HG02623 (cell line): ENCODE data around the gene FOXO6.
"Not testable (repeated sequence)": the region's sequence is repeated elsewhere in the genome, so short reads cannot be mapped to it uniquely, and the experiment has no call there.

Source experiments
- ATAC-seq: cut with Tn5 transposase; IDR thresholded peaks from one replicate; pipeline ENCODE4 v1.9.1; 2021; ENCODE audit warnings: moderate library complexity; ENCODE audit not compliant: unreplicated experiment

The FOXO6 gene

DNA sequence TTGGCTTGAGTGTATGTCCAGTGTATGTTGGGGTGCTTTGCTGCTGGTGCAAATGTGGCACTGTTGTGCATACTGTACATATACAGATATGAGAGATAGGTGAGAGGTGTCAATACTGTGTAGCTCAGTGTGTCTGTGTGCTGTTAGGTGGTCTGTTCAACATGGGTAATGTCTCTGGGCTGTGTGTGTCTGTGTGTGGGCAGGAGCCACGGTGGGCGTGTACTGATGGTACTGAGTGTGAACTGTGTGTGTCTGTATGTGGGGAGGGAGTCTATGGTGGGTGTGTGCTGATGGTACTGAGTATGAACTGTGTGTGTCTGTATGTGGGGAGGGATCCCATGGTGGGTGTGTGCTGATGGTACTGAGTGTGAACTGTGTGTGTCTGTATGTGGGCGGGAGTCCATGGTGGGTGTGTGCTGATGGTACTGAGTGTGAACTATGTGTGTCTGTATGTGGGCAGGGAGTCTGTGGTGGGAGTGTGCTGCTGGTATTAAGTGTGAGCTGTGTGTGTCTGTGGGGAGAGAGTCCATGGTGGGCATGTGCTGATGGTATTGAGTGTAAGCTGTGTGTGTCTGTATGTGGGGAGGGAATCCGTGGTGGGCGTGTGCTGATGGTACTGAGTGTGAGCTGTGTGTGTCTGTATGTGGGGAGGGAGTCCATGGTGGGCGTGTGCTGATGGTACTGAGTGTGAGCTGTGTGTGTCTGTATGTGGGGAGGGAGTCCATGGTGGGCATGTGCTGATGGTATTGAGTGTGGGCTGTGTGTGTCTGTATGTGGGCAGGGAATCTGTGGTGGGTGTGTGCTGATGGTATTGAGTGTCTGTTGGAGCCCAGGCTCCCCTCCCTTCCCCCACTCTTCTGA is 32.2 kb upstream of the FOXO6 start:
- no peak for ATAC-seq

DNA sequence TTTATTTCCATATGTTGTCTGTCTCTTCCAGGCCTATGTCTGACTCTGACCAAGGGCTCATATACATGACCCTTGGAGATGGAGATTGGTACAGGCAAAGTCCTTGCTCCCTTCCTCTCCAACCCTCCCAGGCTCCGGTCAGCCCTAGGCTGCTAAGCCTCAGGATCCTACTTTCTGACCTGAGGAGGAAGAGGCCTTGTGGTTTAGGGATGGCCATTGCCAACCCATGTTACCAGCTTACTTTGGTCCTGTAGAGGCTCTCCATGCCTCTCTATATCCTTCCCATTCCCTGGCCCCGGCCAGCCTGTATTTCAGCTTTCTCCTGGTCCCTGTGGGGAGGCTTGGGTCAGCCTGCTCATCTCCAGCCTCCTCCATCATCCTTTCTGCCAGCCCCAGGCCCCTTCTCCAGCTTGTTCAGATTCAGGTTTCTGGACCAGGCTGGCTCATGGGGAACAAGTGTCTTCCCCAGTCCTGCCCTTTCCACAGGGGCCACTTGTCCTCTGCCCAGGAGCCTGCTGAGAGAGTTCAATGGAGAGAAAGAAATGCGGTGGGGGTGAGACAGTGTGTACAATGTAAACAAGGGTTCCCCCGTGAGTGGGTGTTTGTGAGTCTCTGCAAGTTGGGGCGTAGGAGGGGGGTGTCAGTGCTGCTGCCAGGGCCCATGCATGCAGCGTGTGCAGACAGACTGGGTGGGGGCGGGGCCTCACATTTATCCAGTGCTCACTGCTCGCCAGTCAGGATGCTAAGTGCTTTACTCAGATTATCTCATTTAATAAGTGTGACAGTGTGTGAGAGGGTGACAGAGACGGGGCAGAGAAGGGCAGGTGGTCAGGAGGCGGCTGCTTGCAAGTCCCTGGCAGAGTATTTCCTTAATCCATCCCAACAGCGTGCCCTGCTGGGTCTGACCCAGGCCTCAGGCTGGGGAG is 31.3 kb upstream of the FOXO6 start:
- no peak for ATAC-seq

DNA sequence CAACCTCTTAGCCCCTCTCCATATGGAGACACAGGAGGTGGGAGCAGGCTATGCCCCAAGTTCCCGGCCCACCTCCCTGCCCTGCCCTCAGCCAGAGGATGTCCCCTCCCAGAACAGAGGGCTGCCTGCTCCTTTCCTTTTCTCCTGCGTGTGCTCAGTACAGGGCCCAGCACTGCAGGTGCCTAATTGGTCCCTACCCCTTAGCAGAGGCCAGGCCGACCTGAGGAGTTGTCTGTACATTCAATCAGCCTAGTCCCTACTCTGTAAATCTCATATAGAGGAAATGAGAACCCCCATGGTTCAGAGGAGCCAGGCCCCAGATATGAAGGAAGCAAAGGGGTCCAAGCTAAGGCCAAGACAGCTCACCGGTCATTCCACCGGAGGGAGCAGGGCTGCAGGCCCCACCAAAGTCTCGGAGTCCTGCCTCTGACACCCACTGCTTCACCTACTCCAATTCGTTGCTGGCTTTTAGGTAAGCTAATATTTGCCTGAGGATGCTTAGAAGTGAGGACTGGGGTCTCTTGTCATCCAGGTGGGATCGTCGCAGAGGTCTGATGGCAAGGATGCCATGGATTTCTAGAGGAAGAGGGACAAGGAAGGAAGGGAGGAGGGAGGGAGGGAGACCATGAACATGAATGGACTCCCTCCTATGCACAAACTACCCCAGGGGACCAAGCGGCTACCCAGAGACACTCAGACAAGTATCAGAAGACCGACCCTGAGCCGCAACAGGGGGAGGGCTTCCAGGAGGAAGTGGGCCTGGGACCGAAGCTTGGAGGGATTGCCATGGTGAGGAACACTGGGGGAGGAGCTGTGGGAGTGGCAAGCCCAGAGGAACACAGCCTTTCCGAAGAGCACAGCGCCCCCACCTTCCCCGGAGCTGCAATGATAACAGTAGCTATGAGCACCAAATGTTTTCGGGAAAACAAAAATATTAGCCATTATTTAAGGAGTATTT is 30.4 kb upstream of the FOXO6 start:
- no peak for ATAC-seq

DNA sequence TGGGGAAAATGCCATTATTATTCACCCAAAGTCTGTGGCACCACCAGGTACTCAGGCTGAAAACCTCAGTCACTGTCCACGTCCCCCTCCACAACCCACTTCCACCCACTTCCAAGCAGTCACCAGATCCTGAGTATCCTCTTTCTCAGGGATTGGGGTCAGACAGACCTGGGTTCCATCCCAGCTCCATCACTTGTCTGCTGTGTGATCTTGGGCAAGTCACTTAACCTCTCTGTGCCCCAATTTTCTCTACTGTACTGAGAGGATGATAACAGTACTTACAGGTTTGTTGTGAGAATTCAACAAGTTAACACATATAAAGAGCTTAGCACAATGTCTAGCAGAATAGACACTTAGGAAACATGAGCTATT is 29.7 kb upstream of the FOXO6 start:
- no peak for ATAC-seq

DNA sequence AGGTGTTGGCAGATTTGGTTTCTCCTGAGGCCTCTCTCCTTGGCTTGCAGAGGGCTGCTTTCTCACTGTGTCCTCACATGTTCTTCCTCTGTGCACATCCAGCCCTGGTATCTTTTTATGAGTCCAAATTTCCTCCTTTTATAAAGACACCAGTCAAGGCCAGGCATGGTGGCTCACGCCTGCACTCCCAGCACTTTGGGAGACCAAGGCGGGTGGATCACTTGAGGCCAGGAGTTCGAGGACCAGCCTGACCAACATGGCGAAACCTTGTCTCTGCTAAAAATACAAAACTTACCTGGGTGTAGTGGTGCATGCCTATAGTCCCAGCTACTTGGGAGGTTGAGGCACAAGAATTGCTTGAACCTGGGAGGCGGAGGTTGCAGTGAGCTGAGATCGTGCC is 29.1 kb upstream of the FOXO6 start:
- not testable (repeated sequence) for ATAC-seq

DNA sequence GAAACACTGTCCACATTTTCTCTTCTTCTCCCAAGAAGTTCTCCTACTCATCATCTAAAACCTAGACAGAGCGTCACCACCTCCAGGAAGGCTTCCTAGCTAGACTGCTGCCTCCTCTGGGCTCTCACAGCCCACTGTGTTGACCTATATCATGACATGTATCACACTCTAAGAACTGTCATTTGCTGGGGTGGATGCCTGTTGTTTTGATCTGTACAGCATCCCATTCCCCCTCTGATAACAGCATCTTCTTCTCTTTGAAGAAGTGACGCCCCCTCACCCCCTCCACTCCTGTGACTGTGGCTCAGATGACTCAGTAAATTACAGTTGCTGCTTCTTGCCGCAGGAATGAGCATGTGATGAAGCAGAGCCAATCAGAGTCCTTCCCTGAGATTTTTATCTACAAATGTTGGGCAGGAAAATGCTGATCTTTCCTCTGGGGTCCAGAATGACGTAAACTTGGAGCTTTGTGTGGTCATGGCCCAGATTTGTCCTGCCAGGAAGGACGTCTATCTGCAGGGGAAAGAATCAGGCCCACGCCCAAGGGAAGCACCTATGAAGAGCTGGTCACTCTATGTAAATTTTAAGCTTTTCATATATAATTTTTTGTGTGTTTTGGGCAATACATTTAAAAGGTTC is 28.0 kb upstream of the FOXO6 start:
- ATAC-seq = no peak

DNA sequence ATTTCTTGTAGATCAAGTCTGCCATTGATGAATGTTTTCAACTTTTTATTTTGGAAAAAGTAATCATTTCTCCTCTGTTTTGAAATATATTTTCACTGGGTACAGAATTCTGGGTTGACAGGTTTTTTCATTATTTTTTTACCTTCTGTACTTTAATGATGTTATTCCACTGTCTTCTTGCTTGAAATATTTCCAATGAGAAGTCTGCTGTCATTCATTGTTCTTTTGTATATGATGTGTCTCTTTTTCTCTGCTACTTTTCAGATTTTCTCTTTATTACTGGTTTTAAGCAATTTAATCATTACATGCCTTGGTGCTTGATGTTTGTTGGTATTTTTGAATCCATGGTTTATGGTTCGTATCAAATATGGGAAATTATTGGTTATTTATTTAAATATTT is 22.4 kb upstream of the FOXO6 start:
- ATAC-seq = no peak

DNA sequence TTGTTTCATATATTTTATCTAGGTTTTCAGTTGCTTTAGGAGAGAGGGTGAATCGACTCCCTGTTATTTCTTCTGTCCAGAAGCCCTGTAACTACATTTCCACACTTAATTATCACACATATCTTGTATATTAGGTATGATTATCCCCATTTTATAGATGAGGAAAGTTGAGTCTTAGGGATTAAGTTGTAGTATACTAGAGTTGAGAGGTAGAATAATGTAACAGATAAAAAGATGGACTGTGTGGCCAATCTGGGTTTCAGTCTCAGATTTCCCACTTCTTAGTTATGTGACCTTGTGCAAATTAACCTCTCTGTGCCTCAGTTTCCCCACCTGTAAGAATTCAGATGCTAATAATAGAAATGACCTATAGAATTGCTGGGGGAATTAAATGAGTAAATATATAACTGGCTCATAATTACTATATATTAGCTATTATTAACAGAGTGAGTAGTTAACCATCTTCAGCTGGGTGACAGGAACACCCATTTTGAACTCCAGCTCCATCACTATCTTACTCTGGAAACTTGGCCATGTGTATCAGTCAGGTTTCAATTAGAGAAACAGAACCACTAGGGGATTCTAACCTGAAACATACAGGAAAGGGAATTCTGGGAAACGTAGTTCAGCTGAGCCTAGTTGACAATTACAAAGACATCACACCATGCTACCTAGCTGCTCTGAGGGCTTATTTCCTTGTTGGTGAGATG is 20.4 kb upstream of the FOXO6 start:
- ATAC-seq = no peak

DNA sequence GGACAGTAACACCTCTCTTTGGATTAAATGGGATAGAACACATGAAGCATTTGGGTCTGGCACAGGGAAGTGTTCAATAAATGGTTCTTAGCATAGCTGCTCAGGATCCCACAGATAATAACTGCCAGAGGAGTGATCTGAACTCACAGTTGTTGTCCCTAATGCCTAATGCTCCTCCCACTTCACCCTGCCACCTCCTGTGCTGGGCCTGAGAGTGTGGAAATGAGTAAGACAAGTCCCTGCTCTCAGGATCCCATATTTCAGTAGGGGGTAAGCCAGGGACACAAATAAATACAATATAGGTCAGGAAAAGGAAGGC is 19.9 kb upstream of the FOXO6 start:
- ATAC-seq = no peak

DNA sequence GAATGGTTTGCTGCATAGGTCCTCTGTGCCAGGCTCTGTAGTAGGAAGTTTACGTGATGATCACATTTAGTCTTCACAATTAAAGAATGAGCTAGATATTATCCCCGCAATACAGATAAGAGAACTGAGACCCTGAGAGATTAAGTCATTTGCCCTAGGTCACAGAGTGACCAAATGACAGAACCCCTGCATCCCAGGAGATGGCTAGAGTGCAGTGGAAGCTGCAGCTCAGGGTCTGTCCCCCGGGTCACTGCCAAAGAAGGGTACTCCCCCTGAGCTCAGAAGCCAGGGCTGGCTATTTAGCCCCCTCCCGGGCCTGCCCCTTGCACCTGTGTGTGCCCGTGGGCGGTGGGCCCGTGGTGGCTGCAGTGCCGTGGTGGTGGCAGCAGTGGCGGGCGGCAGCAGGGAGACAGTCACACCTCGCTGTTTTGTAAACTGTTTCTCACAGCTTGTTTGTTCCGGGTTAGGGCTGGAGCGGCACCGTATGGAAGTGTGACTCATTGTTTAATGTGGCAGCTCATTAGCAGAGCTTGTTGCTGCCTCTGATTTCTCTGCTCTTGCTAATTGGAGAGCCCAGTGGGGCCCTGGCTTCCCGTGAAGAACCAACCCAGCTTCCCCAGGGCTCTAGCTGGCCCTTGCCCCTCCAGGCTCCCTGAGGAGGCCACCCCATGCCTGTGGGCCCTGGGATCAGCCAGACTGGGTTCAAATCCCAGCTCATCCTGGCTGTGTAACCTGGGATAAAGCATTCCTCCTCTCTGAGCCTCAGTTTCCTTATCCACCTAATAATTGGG is 19.3 kb upstream of the FOXO6 start:
- ATAC-seq = no peak

DNA sequence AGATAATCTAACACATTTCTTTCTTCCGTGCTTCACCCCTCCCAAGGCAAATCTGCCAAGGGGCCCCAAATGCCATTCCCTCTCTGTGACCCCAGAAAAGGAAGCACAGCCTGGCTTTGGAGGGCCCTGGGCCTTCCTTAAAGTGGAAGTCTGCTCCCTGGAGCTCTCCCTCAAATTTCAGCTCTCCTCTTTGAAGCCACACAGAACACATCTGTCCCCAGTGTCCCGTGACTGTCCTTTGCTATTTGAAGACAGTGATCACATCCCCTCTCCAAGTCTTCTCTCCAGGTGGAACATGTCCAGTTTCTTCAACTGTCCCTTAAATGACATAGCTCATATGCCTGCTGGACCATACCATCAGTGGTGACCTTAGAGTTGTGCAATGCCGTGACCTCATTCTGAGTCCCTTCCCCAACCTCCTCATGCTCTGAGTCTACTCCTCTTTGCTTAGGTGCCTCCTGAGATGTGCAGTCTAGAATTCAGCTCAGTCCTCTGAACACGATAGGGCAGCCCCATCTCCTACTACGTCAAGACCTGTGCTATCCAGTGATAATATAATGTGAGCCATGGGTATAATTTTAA is 18.4 kb upstream of the FOXO6 start:
- no peak for ATAC-seq

DNA sequence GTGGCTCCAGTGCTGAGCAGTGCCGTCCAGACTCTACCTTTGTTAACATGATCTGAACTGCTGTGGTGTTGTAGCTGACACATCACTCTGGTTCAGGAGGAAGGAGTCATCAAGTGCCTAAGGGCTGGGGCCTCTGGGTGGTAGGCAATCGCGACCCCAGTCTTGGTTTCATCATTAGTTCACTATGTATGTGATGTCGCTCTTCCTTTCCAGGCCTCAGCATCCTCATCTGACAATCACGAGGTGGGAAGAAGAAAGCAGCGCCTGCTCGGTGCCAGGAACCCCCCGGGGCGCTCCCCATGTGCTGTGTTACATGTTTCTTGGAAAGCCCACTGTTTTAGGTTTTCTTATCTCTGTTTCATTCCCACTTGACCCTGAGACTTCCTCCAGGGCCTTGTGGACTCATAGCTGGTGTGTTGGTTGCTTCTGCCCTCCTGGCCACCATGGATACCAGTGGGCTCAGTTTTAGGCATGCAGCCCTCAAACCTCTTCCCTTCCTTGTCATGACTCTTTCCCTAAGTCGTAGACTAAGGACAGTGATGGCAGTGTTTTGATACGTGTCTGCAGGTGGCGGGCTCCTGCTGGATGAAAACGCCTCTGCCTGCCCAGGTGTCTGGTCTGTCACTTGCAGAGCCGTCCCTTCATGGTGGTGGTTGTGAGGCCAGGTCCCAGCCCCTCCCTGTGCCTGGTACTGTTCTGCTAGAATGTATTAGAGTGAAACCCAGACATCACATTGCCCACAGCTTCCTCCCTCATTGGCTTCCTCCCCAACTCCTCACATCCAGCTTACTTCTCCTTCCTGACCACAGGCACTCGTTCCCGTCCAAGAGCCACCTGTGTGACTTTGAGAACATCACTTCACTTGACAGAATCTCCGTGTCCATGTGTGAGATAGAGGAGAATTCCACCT is 17.2 kb upstream of the FOXO6 start:
- ATAC-seq = no peak

DNA sequence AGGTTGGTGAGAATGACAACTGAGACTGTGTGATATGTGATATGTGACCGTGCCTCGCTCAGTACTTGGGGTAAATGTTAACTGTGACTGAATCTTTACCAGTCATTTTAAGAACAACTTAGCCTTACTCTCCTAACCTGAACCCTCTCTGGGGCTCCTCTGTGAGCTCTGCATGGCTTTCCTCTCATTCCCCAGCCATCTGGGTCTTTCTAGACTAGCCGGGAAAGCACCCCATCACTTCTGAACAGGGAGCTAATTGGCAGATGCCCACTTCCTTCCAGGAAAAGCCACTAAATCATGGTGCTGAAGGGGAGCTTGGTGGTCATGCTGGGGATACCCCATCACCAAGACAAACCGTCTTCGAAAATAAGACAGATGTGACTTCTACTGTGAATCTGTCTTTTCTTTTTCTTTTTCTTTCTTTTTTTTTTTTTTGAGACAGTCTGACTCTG is 16.5 kb upstream of the FOXO6 start:
- no peak for ATAC-seq

DNA sequence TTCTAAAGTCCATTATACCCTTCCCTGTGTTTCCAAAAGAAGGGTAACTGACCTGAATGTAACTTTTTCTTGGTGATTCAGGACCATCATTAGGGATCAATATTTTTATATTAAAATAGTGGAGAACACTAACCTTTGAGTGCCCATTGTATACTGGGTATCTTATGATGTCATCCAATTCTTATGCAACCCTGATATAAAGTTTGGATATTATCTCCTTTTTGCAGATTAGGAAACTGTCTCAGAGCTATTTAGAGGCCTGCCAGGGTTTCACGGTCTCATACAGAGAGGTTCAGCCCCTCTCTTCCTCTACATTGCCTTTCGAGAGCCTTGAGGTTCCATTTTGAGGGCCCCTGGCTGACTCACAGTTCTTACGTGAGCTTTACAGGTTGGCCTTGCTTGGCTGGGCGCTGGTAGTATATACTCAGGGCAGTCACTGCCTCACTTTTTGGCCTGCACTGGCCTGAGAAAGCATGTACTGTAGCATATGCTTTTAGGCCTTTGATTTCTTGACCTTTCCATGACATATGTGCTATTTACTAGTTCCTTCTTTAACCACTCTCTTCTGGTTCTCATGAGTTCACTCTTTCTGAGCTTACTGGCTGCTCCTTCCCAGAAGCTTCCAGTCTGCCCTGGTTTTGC is 15.7 kb upstream of the FOXO6 start:
- no peak for ATAC-seq

DNA sequence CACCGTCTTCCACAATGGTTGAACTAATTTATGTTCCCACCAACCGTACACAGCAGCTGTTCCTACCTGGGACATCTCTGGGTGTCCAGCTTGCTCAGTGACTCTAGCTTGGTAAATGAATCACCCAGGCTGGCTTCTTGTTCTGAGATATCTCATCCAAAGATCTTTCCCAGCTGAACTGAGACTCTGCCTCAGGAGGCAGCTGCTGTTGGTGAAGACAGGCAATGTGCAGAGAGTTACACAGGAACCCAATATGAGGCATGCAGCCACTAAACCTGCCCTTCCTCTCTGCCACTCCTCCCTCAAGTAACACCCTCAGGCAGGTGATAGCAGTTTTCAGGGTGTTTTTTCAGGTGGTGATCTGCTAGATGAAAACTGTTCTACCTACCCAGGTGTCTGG is 14.0 kb upstream of the FOXO6 start:
- no peak for ATAC-seq

DNA sequence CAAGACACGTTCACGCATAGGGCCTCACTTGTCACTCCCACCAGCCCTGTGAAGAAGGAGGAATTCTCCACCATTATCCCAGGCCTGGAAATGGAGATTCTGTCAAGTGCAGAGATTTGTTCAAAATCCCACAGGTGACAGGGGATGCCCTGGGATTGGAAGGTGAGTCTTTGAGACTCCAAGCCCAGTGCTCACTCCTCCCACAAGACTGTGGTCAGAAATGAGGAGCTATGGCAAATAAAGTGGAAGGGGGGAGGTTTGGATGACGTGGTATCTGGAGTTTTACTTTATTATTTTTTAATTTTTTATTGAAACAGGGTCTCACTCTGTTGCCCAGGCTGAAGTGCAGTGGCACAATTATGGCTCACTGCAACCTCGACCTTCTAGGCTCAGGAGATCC is 12.8 kb upstream of the FOXO6 start:
- ATAC-seq = no peak

DNA sequence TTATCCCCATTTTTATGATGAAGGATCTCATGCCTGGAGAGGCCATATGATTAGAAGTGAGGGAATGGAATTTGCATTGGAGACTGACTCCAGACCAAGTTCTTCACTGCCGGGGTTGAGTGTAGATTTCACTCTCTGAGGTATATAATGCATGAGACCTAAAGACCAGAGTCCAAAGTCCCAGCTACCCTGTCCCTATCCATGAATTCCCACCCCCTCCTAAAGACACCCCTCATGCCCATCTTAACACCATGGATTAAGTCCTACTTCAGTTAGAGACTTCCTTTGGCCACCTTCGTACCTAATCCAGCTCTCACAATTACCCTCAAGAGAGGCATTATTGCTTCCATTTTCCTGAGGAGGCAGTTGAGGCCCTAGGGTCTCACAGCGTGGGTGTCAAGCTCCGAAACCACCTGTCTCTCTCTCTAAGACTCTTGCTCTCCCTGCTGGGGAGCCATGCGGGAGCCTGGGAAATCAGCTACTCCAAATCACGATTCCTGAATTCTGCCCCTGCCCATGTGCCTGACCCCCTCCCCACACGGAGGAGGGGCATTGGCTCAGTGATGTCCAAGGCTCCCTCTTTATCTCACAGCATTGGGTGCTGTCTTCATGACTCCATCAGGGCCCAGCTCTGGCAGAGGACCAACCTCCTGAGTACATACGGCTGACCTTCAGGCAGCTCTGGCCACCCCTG is 11.7 kb upstream of the FOXO6 start:
- no peak for ATAC-seq
